GM21619 (cell line): ENCODE data around the gene RAN.
"Not testable (repeated sequence)": the region's sequence is repeated elsewhere in the genome, so short reads cannot be mapped to it uniquely, and the experiment has no call there.

ENCODE experiments used
- ATAC-seq: cut with Tn5 transposase; IDR thresholded peaks from one replicate; pipeline ENCODE4 v1.9.1; 2021; ENCODE audit not compliant: unreplicated experiment

RAN gene

GRCh38 chr12:130849561-130850417 lies 22.1 kb upstream of the RAN start:
- no peak for ATAC-seq

GRCh38 chr12:130850418-130851021 lies 21.3 kb upstream of the RAN start:
- ATAC-seq, result no peak

GRCh38 chr12:130856088-130856487 lies 15.8 kb upstream of the RAN start:
- ATAC-seq, result no peak

- no peak for ATAC-seq
Measured at GRCh38 chr12:130858084-130858483, 13.8 kb upstream of the RAN start.

GRCh38 chr12:130859161-130859560 lies 12.7 kb upstream of the RAN start:
- no peak for ATAC-seq

- no peak for ATAC-seq
Measured at GRCh38 chr12:130860311-130860710, 11.6 kb upstream of the RAN start.

GRCh38 chr12:130862161-130862560 lies 9.7 kb upstream of the RAN start:
- ATAC-seq, result no peak

- ATAC-seq, result not testable (repeated sequence)
Measured at GRCh38 chr12:130862771-130863170, 9.1 kb upstream of the RAN start.

- no peak for ATAC-seq
Measured at GRCh38 chr12:130863298-130863697, 8.6 kb upstream of the RAN start.

GRCh38 chr12:130868412-130868811 lies 3.5 kb upstream of the RAN start:
- ATAC-seq, result no peak

GRCh38 chr12:130870442-130871285 lies 1.2 kb upstream of the RAN start:
- ATAC-seq, result peak; percentile 66

GRCh38 chr12:130872179-130873096 lies 572 bp downstream of the RAN start:
- peak; percentile 20 for ATAC-seq

GRCh38 chr12:130873106-130873795 lies 1.4 kb downstream of the RAN start:
- no peak for ATAC-seq

- no peak for ATAC-seq
Measured at GRCh38 chr12:130873825-130874224, 2.0 kb downstream of the RAN start.

- ATAC-seq, result no peak
Measured at GRCh38 chr12:130874696-130875095, 2.8 kb downstream of the RAN start.

GRCh38 chr12:130875193-130875592 lies 3.3 kb downstream of the RAN start:
- ATAC-seq, result no peak

- not testable (repeated sequence) for ATAC-seq
Measured at GRCh38 chr12:130875708-130876107, 3.8 kb downstream of the RAN start.

GRCh38 chr12:130876297-130876696 lies 4.4 kb downstream of the RAN start:
- ATAC-seq, result no peak

- no peak for ATAC-seq
Measured at GRCh38 chr12:130876758-130877157, 4.9 kb downstream of the RAN start.

GRCh38 chr12:130877333-130877732 lies 5.5 kb downstream of the RAN start:
- ATAC-seq, result no peak
